GM19193 (cell line): Measurements from ENCODE around the gene MPEG1.
A peak's percentile ranks its signal among the peaks of the same experiment; 100 is the strongest.

Source experiments
- POLR2A ChIP-seq: IDR thresholded peaks from 4 replicates; pipeline ENCODE4 v1.6.1; 2011; ENCODE audit not compliant: insufficient read depth, insufficient read length; ENCODE audit errors: extremely low read depth

The MPEG1 gene

GRCh38 chr11:59173080-59173963, 39.4 kb downstream of the MPEG1 start:
- TF ChIP-seq POLR2A, result peak; percentile 2

GRCh38 chr11:59172345-59173079, 40.2 kb downstream of the MPEG1 start:
- peak; percentile 46 for TF ChIP-seq POLR2A

DNA sequence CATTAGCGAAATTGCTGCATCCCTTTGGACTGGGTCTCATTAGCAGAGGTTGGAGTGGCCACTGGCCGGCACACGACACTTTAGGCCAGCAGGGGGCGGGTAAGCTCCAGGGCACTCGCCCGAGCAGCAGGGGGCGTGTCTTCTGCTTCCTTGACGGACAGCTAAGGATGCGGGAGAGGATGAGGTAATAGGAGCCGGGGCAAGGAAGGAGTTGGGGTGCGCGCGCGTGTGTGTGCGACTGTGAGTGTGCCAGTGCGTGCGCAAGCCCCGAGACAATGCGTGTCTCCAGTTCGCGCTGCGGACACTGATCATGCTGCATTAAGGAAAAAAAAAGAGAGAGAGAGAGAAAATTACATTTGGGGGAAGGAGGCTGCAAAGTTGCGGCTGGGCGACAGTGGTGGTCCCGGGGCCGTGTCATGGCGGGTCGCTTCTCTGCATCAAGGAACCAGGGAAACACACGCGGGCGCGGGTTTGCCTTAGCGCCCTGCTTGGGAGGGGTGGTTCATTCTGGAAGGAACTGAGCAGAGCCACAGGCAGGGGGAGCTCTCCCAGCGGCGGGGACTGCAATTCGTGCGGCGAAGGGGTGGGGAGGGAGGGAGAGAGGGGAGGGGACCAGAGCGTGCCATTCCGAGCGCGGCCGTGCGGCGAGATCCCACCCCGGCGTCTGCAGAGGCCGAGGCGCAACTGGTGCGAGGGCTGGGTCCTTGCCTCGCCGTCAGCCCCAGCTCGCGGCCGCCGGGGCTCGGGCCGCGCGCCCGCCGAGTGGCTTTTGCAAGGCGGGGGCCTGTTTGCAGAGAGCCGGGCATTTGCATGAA, 41.0 kb downstream of the MPEG1 start, which contains the start of gene DTX4:
Gene DTX4 (plus strand): TSS at position 625 of the 815 bp plus-strand sequence. CDS start 464 bp downstream, outside the sequence.
- peak; percentile 10 for TF ChIP-seq POLR2A

DNA sequence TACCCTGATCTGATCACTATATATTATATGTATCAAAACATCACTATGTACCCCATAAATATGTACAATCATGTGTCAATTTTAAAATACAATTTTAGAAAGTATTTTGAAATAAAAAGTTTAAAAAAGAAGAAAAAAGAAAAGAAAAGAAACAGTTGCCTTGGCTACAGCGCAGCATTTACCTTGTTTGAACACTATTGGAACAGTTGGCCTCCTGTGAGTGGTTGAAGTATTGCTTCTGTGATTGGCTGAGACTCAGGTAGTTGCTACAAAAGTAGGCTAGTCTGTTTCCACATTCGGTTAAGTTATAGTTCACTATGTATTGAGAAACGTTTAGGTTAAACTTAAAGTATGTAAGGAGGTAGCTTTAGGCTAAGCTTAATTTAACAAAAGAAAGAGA, 48.7 kb downstream of the MPEG1 start:
- TF ChIP-seq POLR2A, result no peak
